IMR-90 (cell line): ENCODE data around the gene DYNC1LI2. TPM values are rescaled to one million over a fixed set of nuclear protein-coding genes. Genes with fewer than 3 reads are reported as not detected.

ENCODE experiments used
- ATAC-seq: fragments of 200-7000 bp; cut with Tn5 transposase; 2 replicates; pipeline ENCODE4 v1.9.1; 2020; ENCODE audit warnings: low read depth, mild to moderate bottlenecking, moderate library complexity
- BruUV-seq: library from RNA; stranded (reverse); fragments of 400-500 nt; replicated peaks from 2 replicates; lab custom pipeline; 2021; lab: Mats Ljungman, UMichigan
- CTCF ChIA-PET: fragments of 300-600 bp; formaldehyde crosslinking; extraction: SDS; loops from one replicate; lab custom pipeline; 2021; ENCODE audit warnings: antibody characterized with exemption; lab: Yijun Ruan, JAX
- POLR2A ChIA-PET: fragments of 300-600 bp; sonication (Branson Sonifier 250); formaldehyde crosslinking; loops from one replicate; lab custom pipeline; 2022; ENCODE audit warnings: antibody characterized with exemption; ENCODE audit not compliant: unreplicated experiment; lab: Charles Lee
- DNase-seq: peaks from one replicate; pipeline ENCODE4 v3.0.0; 2013
- H2AFZ ChIP-seq: replicated peaks from 2 replicates; pipeline ENCODE3; 2013; ENCODE audit warnings: low read length, mild to moderate bottlenecking; ENCODE audit not compliant: poor library complexity
- H2AK5ac ChIP-seq: 2 replicates; pipeline ENCODE4 v1.6.1; 2013; ENCODE audit warnings: low read depth, low read length, inconsistent platforms
- H2AK9ac ChIP-seq: replicated peaks from 2 replicates; pipeline ENCODE3; 2013; ENCODE audit warnings: mild to moderate bottlenecking, low read depth, low read length, moderate library complexity; ENCODE audit not compliant: poor library complexity
- H2BK120ac ChIP-seq: 2 replicates; pipeline ENCODE4 v1.6.1; 2013; ENCODE audit warnings: low read depth, low read length, inconsistent platforms
- H2BK15ac ChIP-seq: 3 replicates; pipeline ENCODE4 v1.6.1; 2013; ENCODE audit warnings: low read depth, low read length, inconsistent platforms
- H2BK20ac ChIP-seq: 2 replicates; pipeline ENCODE4 v1.6.1; 2013; ENCODE audit warnings: low read depth, mild to moderate bottlenecking, inconsistent platforms, low read length, moderate library complexity
- H2BK5ac ChIP-seq: 2 replicates; pipeline ENCODE4 v1.6.1; 2013; ENCODE audit warnings: mild to moderate bottlenecking, low read depth, low read length, inconsistent platforms; ENCODE audit not compliant: poor library complexity, severe bottlenecking
- H3K14ac ChIP-seq: replicated peaks from 2 replicates; pipeline ENCODE4 v1.6.1; 2013; ENCODE audit warnings: low read depth, low read length, inconsistent platforms
- H3K18ac ChIP-seq: 2 replicates; pipeline ENCODE4 v1.6.1; 2013; ENCODE audit warnings: low read depth, low read length, control low read depth
- H3K23ac ChIP-seq: 2 replicates; pipeline ENCODE4 v1.6.1; 2013; ENCODE audit warnings: low read depth, low read length, inconsistent platforms
- H3K27ac ChIP-seq: 2 replicates; pipeline ENCODE4 v1.5.1; 2013; ENCODE audit warnings: mild to moderate bottlenecking, control low read depth, low read length; ENCODE audit not compliant: insufficient read depth
- H3K27me3 ChIP-seq: 2 replicates; pipeline ENCODE4 v1.6.1; 2013; ENCODE audit warnings: low read length; ENCODE audit not compliant: control insufficient read depth, insufficient read depth
- H3K36me3 ChIP-seq: 2 replicates; pipeline ENCODE4 v1.6.1; 2013; ENCODE audit warnings: low read length, mixed read lengths; ENCODE audit not compliant: control insufficient read depth, insufficient read depth
- H3K4ac ChIP-seq: 2 replicates; pipeline ENCODE4 v1.6.1; 2013; ENCODE audit warnings: low read depth, low read length, inconsistent platforms
- H3K4me1 ChIP-seq: 2 replicates; pipeline ENCODE4 v1.6.1; 2013; ENCODE audit warnings: low read length, mixed read lengths; ENCODE audit not compliant: control insufficient read depth, insufficient read depth
- H3K4me2 ChIP-seq: 2 replicates; pipeline ENCODE4 v1.6.1; 2013; ENCODE audit warnings: low read depth, mild to moderate bottlenecking, control low read depth, low read length, moderate library complexity
- H3K4me3 ChIP-seq: 2 replicates; pipeline ENCODE4 v1.5.1; 2013; ENCODE audit warnings: low read depth, mild to moderate bottlenecking, control low read depth, low read length, moderate library complexity; ENCODE audit not compliant: insufficient read depth
- H3K56ac ChIP-seq: 2 replicates; pipeline ENCODE4 v1.6.1; 2013; ENCODE audit warnings: low read length, inconsistent platforms; ENCODE audit not compliant: insufficient read depth; ENCODE audit errors: extremely low read depth
- H3K79me1 ChIP-seq, 2 experiments: 2 replicates each; pipeline ENCODE4 v1.6.1; 2013; ENCODE audit warnings: low read length in 2 of 2, inconsistent platforms in 1 of 2, low read depth in 1 of 2
- H3K9ac ChIP-seq: 2 replicates; pipeline ENCODE4 v1.6.1; 2013; ENCODE audit warnings: low read depth, low read length, control low read depth
- H3K9me1 ChIP-seq: 2 replicates; pipeline ENCODE4 v1.6.1; 2013; ENCODE audit warnings: low read length, inconsistent platforms; ENCODE audit not compliant: insufficient read depth
- H3K9me3 ChIP-seq: 2 replicates; pipeline ENCODE4 v1.6.1; 2013; ENCODE audit warnings: low read length; ENCODE audit not compliant: control insufficient read depth, insufficient read depth
- H4K20me1 ChIP-seq: 2 replicates; pipeline ENCODE4 v1.6.1; 2013; ENCODE audit warnings: low read length, inconsistent platforms; ENCODE audit not compliant: insufficient read depth
- H4K5ac ChIP-seq: 2 replicates; pipeline ENCODE4 v1.6.1; 2013; ENCODE audit warnings: mild to moderate bottlenecking, low read depth, low read length, control low read depth
- H4K8ac ChIP-seq, 2 experiments: 2 replicates each; pipeline ENCODE4 v1.6.1; 2013; ENCODE audit warnings: low read depth in 2 of 2, low read length in 2 of 2, control low read depth in 1 of 2, inconsistent platforms in 1 of 2
- H4K91ac ChIP-seq: 2 replicates; pipeline ENCODE4 v1.6.1; 2013; ENCODE audit warnings: low read depth, low read length, inconsistent platforms; ENCODE audit not compliant: insufficient read depth
- BHLHE40 ChIP-seq: fragments of 150-350 bp; IDR thresholded peaks from 2 replicates; pipeline ENCODE4 v1.6.1; 2016; ENCODE audit warnings: mild to moderate bottlenecking, low read depth, low read length
- CEBPB ChIP-seq: IDR thresholded peaks from 2 replicates; pipeline ENCODE4 v1.6.1; 2012; ENCODE audit warnings: low read depth, low read length, improper control_type of control experiment
- CHD1 ChIP-seq: IDR thresholded peaks from 2 replicates; pipeline ENCODE4 v1.6.1; 2012; ENCODE audit warnings: low read depth, low read length, improper control_type of control experiment
- CTCF ChIP-seq: conservative IDR thresholded peaks from 2 replicates; pipeline ENCODE4 v1.5.1; 2012; ENCODE audit warnings: mild to moderate bottlenecking, low read depth, low read length, improper control_type of control experiment
- ELK1 ChIP-seq: fragments of 150-350 bp; IDR thresholded peaks from 2 replicates; pipeline ENCODE4 v1.6.1; 2016; ENCODE audit warnings: low read depth, mild to moderate bottlenecking, low read length, moderate library complexity, borderline replicate concordance
- FOS ChIP-seq: fragments of 150-350 bp; IDR thresholded peaks from 2 replicates; pipeline ENCODE4 v1.6.1; 2016; ENCODE audit warnings: low read depth, low read length
- MAFK ChIP-seq: IDR thresholded peaks from 2 replicates; pipeline ENCODE4 v1.6.1; 2012; ENCODE audit warnings: low read depth, low read length, improper control_type of control experiment
- MAZ ChIP-seq: IDR thresholded peaks from 2 replicates; pipeline ENCODE4 v1.6.1; 2012; ENCODE audit warnings: low read depth, mild to moderate bottlenecking, low read length, improper control_type of control experiment, moderate library complexity, borderline replicate concordance
- MXI1 ChIP-seq: IDR thresholded peaks from 2 replicates; pipeline ENCODE4 v1.6.1; 2012; ENCODE audit warnings: low read depth, mild to moderate bottlenecking, low read length, moderate library complexity, borderline replicate concordance
- NFE2L2 ChIP-seq: fragments of 150-350 bp; IDR thresholded peaks from 2 replicates; pipeline ENCODE4 v1.6.1; 2016; ENCODE audit warnings: low read depth, mild to moderate bottlenecking, low read length
- POLR2A ChIP-seq: IDR thresholded peaks from 2 replicates; pipeline ENCODE4 v1.6.1; 2012; ENCODE audit warnings: mild to moderate bottlenecking, low read depth, low read length
- RAD21 ChIP-seq: IDR thresholded peaks from 2 replicates; pipeline ENCODE4 v1.6.1; 2012; ENCODE audit warnings: low read length, improper control_type of control experiment
- RCOR1 ChIP-seq: IDR thresholded peaks from 2 replicates; pipeline ENCODE4 v1.6.1; 2012; ENCODE audit warnings: mild to moderate bottlenecking, low read length, improper control_type of control experiment; ENCODE audit not compliant: insufficient replicate concordance
- RFX5 ChIP-seq: IDR thresholded peaks from 2 replicates; pipeline ENCODE4 v1.8.0; 2012; ENCODE audit warnings: low read depth, mild to moderate bottlenecking, low read length, moderate library complexity
- SMC3 ChIP-seq: fragments of 150-350 bp; IDR thresholded peaks from 2 replicates; pipeline ENCODE4 v1.6.1; 2016; ENCODE audit warnings: low read depth, mild to moderate bottlenecking, antibody characterized with exemption, low read length, moderate library complexity
- USF2 ChIP-seq: fragments of 150-350 bp; IDR thresholded peaks from 2 replicates; pipeline ENCODE4 v1.6.1; 2017; ENCODE audit warnings: mild to moderate bottlenecking, antibody characterized with exemption, low read length, low read depth
- WGBS, 2 experiments: methylation state at CpG; one replicate each; pipeline versions ENCODE4 v1.1.5 to v1.1.7; 2013; ENCODE audit warnings: missing lambda C conversion rate in 2 of 2; ENCODE audit not compliant: insufficient read length in 1 of 2; ENCODE audit errors: extremely low coverage in 2 of 2; 5-methylcytosine and 5-hydroxymethylcytosine counted together
- dilution Hi-C: fragments of 300-500 bp; cut with HindIII; formaldehyde crosslinking; loops from one replicate; pipeline ENCODE4 v1.14.3; 2018; ENCODE audit warnings: low sequenced_read_pairs; ENCODE audit not compliant: unreplicated experiment
- in situ Hi-C: fragments of 300-500 bp; cut with MboI; formaldehyde crosslinking; loops from 3 replicates; pipeline ENCODE4 v1.14.3; 2019; ENCODE audit warnings: low sequenced_read_pairs, inconsistent platforms, mixed read lengths
- intact Hi-C: fragments of 100-400 bp; cut with micrococcal nuclease; formaldehyde crosslinking; loops from 2 replicates; pipeline ENCODE4 v1.10.0; 2022
- polyA plus RNA-seq, 3 experiments: library from polyadenylated mRNA; depleted of rRNA; stranded (reverse); fragments of >200 nt; gene quantifications; 2 replicates each; pipeline ENCODE4 v1.2.3, GENCODE V29; 2012; ENCODE audit warnings: low replicate concordance in 1 of 3
- total RNA-seq: library from RNA; depleted of rRNA; stranded (reverse); fragments of >200 nt; gene quantifications from 2 replicates; pipeline ENCODE4 v1.2.3, GENCODE V29; 2012

DYNC1LI2 gene
- total and polyA plus RNA-seq, 2 of the 4 experiments (the other 2 are of a cell fraction): 65.3 to 88.4 TPM

- Histone ChIP-seq H4K8ac (no peak overlapping the region), H3K18ac (no peak overlapping the region), H3K27me3 (no peaks in the 10 kb centered on the region), H4K20me1 (no peaks in the 10 kb centered on the region), H2BK15ac (no peak overlapping the region), H3K9me3 (no peaks in the 10 kb centered on the region), H2BK20ac (no peak overlapping the region), H2AK5ac (no peak overlapping the region), H3K9me1 (peaks cover 9% of the 10 kb centered on the region; the same call in 1 of the 2 replicates), H4K91ac (no peak overlapping the region), H2BK5ac (no peak overlapping the region), H3K56ac (no peak overlapping the region), H3K79me1 (peaks cover 0 to 23% of the 10 kb centered on the region in 2 experiments; a peak in 3 of 4 replicates), H2BK120ac (no peak overlapping the region), H3K23ac (no peak overlapping the region), H2AK9ac (no peak overlapping the region), H3K36me3 (no peaks in the 10 kb centered on the region), H3K14ac (no peak overlapping the region), H3K4ac (no peak overlapping the region), H3K4me3 (no peak overlapping the region), H3K9ac (no peak overlapping the region), H4K5ac (no peak overlapping the region), H3K4me2 (no peak overlapping the region), H3K4me1 (peaks cover 7% of the 10 kb centered on the region; the same call in 1 of the 2 replicates), H2AFZ (no peak overlapping the region), H3K27ac (no peak overlapping the region)
- intact Hi-C loops: no loop called here
- ATAC-seq: no peak
- 80% methylated on average over 1 of the region's 2 CpGs; no CpG with 5 or more reads in 1 of the 2 experiments for WGBS, 2 experiments
- POLR2A ChIA-PET: no interaction called here
- dilution Hi-C loops: no loop called here
- DNase-seq: no peak
- in situ Hi-C loops: no loop called here
- no peak for TF ChIP-seq MXI1
- TF ChIP-seq CTCF: no peak
- TF ChIP-seq ELK1: no peak
- no peak for TF ChIP-seq MAZ
- no peak for TF ChIP-seq CHD1
- TF ChIP-seq MAFK: no peak
- no peak for TF ChIP-seq RFX5
- no peak for TF ChIP-seq SMC3
- no peak for TF ChIP-seq BHLHE40
- TF ChIP-seq USF2: no peak
- TF ChIP-seq CEBPB: no peak
- TF ChIP-seq RAD21: no peak
- no peak for TF ChIP-seq NFE2L2
- no peak for TF ChIP-seq POLR2A
- no peak for TF ChIP-seq FOS
- TF ChIP-seq RCOR1: no peak
- CTCF ChIA-PET: interaction anchor here (2.4 kb wide), 1 partner anchor 11 kb away, joined by 10 read pairs; no protein-coding TSS in a partner anchor
- BruUV-seq: no TSS peak
Measured at GRCh38 chr16:66673691-66674090, 77.7 kb downstream of the DYNC1LI2 start.
